ENCODE measurements around the gene RAB7B. TPM values are rescaled to one million over a fixed set of nuclear protein-coding genes. Genes with fewer than 3 reads are reported as not detected.

RAB7B gene
- total RNA-seq, 2 donors from 2014 or later, result 2.5 to 12.0 TPM

- no peak for TF ChIP-seq CTCF (IDR thresholded peaks at IDR 0.05)
- Histone ChIP-seq H3K27ac (no peak overlapping the region), H3K4me1 (ENCODE audit: control insufficient read depth in 1 of 2, low read depth in 2 of 2) (no peaks in the 10 kb centered on the region), H3K36me3 (no peaks in the 10 kb centered on the region), H3K9me3 (no peaks in the 10 kb centered on the region), H3K4me3 (no peak overlapping the region), H3K27me3 (replicated peaks; ENCODE audit: insufficient read depth) (no peaks in the 10 kb centered on the region)
- ATAC-seq (ENCODE audit: insufficient number of reproducible peaks, low FRiP score, low read depth) (no peak), DNase-seq (ENCODE audit: low spot score) (no peak)
Observed at GRCh38 chr1:205948039-205948438, 55.2 kb downstream of the RAB7B start.

GRCh38 chr1:205947024-205947423 is 56.2 kb downstream of the RAB7B start:
- Histone ChIP-seq H3K4me3 (no peak overlapping the region), H3K27ac (no peak overlapping the region), H3K36me3 (no peaks in the 10 kb centered on the region), H3K9me3 (no peaks in the 10 kb centered on the region), H3K4me1 (ENCODE audit: control insufficient read depth in 1 of 2, low read depth in 2 of 2) (no peaks in the 10 kb centered on the region), H3K27me3 (replicated peaks; ENCODE audit: insufficient read depth) (no peaks in the 10 kb centered on the region)
- TF ChIP-seq CTCF (IDR thresholded peaks at IDR 0.05), result no peak
- DNase-seq (ENCODE audit: low spot score) (no peak), ATAC-seq (ENCODE audit: insufficient number of reproducible peaks, low FRiP score, low read depth) (no peak)

- H3K4me1 ChIP-seq (ENCODE audit: control insufficient read depth in 1 of 2, low read depth in 2 of 2), result no peaks in the 10 kb centered on the region
- ATAC-seq (ENCODE audit: insufficient number of reproducible peaks, low FRiP score, low read depth) (no peak), DNase-seq (ENCODE audit: low spot score) (no peak)
- H3K27ac ChIP-seq, result no peak overlapping the region
- TF ChIP-seq CTCF (IDR thresholded peaks at IDR 0.05), result no peak
- H3K4me3 ChIP-seq, result no peak overlapping the region
- no peaks in the 10 kb centered on the region for H3K36me3 ChIP-seq
- no peaks in the 10 kb centered on the region for H3K27me3 ChIP-seq (replicated peaks; ENCODE audit: insufficient read depth)
- no peaks in the 10 kb centered on the region for H3K9me3 ChIP-seq
Observed at GRCh38 chr1:205945069-205945468, 58.1 kb downstream of the RAB7B start.

GRCh38 chr1:205944525-205944924 is 58.7 kb downstream of the RAB7B start:
- H3K27ac ChIP-seq, result no peak overlapping the region

GRCh38 chr1:205943245-205943644 is 60.0 kb downstream of the RAB7B start, which contains the start of gene SLC26A9:
Gene SLC26A9, minus strand, starts transcription at chr1:205943456. Its CDS starts 7,636 bp downstream, at chr1:205935820.
- DNase-seq (ENCODE audit: low spot score) (no peak), ATAC-seq (ENCODE audit: insufficient number of reproducible peaks, low FRiP score, low read depth) (no peak)
- H3K9me3 ChIP-seq, result no peaks in the 10 kb centered on the region
- no peaks in the 10 kb centered on the region for H3K4me1 ChIP-seq (ENCODE audit: control insufficient read depth in 1 of 2, low read depth in 2 of 2)
- TF ChIP-seq CTCF (IDR thresholded peaks at IDR 0.05), result no peak
- no peak within 1 kb of the TSS for H3K27ac ChIP-seq
- no peak within 1 kb of the TSS for H3K4me3 ChIP-seq
- H3K36me3 ChIP-seq, result no peaks in the 10 kb centered on the region
- no peaks in the 10 kb centered on the region for H3K27me3 ChIP-seq (replicated peaks; ENCODE audit: insufficient read depth)

More at GRCh38 chr1:205944525-205944924, 58.7 kb downstream of the RAB7B start:
- Histone ChIP-seq H3K9me3 (no peaks in the 10 kb centered on the region), H3K36me3 (no peaks in the 10 kb centered on the region), H3K4me3 (no peak overlapping the region), H3K27me3 (replicated peaks; ENCODE audit: insufficient read depth) (no peaks in the 10 kb centered on the region), H3K4me1 (ENCODE audit: control insufficient read depth in 1 of 2, low read depth in 2 of 2) (no peaks in the 10 kb centered on the region)
- no peak for ATAC-seq (ENCODE audit: insufficient number of reproducible peaks, low FRiP score, low read depth)
- TF ChIP-seq CTCF (IDR thresholded peaks at IDR 0.05), result no peak
- DNase-seq (ENCODE audit: low spot score), result no peak
